HG02763 (cell line): Measurements from ENCODE around the gene EEF2.
A peak's percentile ranks its signal among the peaks of the same experiment; 100 is the strongest.

Experiments
- ATAC-seq: cut with Tn5 transposase; IDR thresholded peaks from one replicate; pipeline ENCODE4 v1.9.1; 2021; ENCODE audit warnings: mild to moderate bottlenecking, moderate library complexity; ENCODE audit not compliant: unreplicated experiment

EEF2 gene

DNA sequence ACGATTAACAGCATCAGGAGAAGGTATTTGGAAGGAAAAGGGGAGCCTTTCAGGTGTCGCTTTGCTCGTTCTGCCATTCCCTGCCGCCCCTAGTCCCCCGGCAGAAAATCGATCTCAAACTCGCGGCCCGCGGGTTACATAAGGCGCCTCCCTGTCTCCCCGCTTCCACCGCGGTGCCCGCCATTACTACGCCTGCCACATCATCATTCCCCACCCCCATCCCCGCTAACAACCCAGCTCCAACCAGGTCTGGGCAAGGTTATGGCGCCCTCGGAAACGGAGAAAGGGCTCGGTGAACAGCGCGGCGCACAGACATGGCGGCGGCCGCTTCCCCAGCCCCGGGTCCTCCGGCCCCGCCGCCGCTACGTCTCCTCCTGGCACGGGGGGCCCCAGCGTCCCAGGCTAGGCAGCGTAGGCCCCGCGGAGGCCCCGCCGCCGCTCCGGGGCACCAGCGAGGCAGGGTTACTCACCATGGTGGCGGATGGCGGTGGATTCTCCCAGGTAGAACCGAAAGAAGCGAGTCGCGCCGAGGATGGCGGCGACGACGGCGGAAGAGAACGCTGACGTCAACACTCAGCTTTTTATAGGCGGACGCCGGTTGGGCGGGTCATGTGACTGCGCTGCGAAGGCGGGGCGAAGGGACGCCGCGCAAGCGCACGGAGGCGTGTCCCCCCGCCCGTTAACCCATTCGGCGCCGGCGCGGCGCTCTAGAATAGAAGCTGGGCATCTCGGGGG lies at the start of gene EEF2:
Gene EEF2, minus strand, starts transcription at position 556 of the 735 bp plus-strand sequence. Its CDS starts 83 bp downstream, at position 473.
- ATAC-seq: peak; percentile 59

GRCh38 chr19:4034048-4035017 lies 49.1 kb upstream of the EEF2 start:
- ATAC-seq: no peak

GRCh38 chr19:4033028-4033956 lies 48.0 kb upstream of the EEF2 start:
- ATAC-seq: no peak

- ATAC-seq: no peak
Observed at GRCh38 chr19:4032436-4032835, 47.2 kb upstream of the EEF2 start.

- ATAC-seq: no peak
Observed at GRCh38 chr19:4031420-4031819, 46.2 kb upstream of the EEF2 start.

DNA sequence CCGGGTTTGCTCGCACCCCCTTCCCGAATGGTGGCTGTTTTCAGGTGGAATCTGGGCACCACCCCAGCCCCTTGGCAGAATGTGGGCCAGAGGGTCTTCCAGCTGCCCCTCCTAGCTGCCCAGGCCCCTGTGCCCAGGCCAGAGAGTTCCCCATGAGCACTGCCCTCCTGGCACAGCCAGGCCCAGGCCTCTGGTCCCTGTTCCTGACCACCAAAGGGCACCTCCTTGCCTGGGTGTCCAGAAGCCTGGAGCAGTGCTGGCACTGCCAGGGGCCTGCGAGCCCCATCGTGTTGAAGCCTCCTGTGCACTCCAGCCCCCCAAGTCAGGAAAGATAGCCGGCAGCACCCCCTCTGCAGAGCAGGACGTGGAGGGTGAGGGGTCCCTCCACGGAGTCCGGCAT lies 45.7 kb upstream of the EEF2 start:
- no peak for ATAC-seq

DNA sequence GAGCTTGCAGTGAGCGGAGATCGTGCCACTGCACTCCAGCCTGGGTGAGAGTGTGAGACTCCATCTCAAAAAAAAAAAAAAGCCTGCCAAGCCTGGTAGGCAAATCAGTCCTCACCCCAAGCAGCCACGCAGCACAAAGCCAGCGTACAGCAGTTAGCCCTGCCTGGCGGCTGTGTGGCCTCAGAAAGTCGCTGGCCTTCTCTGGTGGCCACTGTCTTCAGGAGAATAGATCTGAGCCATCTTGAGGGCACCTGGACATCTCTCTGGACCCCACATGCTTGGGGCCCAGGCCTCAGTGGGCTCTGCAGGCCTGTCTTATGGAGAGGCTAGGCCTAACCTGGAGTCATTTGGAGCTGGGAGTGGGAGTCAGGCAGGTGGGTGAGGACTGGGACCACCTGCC lies 45.3 kb upstream of the EEF2 start:
- ATAC-seq: no peak

DNA sequence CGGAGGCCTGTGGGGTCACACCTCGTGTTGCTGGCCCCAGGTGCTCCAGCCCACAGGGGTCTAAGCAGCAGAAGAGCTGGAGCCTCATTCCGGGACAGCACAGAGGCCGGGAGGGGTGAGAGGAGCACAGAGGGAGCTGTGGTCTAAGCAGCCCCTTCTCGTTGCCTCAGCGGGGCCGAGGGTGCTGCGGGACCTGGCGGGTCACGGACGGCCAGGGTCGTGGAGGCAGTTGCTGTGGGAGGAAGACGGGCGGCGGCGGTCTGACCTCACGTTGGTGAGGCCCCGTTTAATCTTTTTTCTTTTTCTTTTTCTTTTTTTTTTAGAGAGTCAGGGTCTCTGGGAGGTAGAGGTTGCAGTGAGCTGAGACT lies 44.0 kb upstream of the EEF2 start:
- no peak for ATAC-seq

- ATAC-seq: no peak
Observed at GRCh38 chr19:4028334-4029246, 43.3 kb upstream of the EEF2 start.

DNA sequence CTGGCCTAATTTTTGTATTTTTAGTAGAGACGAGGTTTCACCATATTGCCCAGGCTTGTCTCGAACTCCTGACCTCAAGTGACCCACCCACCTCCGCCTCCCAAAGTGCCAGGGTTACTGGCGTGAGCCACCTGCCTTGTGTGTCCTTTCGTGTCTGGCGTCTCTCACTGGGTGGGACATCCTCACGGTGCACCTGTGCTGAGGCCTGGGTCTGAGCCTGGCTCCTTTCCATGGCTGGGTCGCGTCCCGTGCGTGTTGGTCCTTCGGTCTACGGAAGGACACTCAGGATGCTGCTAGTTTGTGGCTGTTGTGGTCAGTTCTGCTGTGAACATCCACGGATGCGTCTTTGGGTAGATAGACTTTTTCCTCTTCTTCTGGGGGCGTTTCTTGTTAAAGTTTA lies 41.9 kb upstream of the EEF2 start:
- no peak for ATAC-seq

DNA sequence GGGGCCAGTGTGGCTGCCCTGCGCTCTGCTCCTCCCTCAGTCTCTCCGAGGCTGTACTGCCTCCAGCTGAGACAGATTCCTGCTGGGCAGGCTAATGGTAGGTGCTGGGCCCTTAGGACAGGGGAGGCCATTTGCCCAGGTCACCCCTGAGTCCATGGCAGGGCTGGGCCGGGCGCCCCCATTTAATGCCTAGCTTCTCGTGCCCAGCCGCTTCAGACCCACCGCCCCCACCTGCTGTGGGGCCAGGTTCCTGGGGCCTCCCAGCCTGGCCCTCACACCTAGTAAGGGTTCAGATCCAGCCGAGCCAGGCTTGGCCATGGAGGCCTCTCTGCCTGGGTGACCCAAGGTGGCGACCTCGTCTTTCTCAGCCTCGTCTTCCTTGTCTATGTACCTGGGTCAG lies 40.1 kb upstream of the EEF2 start:
- no peak for ATAC-seq

DNA sequence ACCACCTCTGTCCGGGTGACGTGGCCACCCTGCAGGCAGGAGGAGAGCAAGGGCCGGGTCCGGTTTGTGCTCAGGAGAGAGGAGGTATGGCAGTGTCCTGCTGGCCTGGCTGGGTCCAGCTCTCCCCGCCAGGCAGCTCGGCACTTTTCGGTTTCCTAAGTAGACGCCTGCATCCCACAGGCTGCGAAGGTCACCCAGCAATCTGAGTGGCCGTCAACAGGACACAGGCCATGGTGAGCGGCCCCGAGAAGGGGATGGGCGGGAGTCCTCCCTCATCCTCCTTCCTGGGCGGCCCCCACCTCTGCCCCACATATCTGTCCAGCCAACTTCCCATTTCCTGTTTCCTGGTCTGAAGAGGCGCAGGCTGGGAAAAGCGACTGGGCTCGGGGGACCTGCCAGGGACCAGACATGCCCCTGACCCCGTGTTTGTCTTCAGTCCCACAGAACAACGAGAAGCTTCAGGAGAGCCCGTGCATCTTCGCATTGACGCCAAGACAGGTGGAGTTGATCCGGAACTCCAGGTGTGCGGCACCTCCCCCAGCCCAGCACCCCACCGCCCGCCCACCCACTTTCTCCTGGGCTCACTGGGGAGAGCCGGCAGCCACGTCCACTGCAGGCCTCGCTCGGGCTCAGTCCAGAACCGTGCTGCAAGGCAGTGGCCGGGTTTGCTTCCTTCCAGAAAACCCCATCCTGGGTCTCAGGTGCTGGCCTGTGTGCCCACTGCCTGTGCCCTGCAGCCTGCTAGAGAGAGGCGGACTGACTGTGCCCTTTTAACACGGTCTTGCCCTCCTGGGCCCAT lies 38.5 kb upstream of the EEF2 start:
- no peak for ATAC-seq

- no peak for ATAC-seq
Observed at GRCh38 chr19:4019578-4019977, 34.3 kb upstream of the EEF2 start.

GRCh38 chr19:4018775-4019504 lies 33.7 kb upstream of the EEF2 start:
- ATAC-seq: no peak

- ATAC-seq: no peak
Observed at GRCh38 chr19:4018140-4018613, 32.9 kb upstream of the EEF2 start.

- ATAC-seq: no peak
Observed at GRCh38 chr19:4016903-4017638, 31.8 kb upstream of the EEF2 start.

DNA sequence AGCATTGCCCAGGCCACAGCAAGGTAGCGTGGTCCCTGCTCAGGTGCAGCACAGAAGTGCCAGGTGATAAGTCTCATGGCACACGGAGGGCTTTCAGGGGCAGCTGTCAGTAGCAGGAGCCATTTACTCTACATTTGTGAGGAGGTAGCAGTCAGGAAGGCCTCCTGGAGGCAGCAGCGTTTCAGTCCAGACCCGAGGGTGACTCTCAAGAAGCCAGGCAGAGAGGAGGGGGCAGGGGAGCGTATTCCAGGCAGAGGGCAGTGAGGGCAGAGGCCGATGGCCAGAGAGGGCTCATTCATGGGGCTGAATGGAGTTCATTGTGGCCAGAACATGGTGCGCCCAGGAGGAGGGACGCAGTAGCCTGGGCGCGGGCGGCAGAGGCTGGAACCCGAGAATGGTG lies 31.2 kb upstream of the EEF2 start:
- no peak for ATAC-seq
